NCI-H82 treated with DMSO at 0.1 percent for 48 hours (cell line): Measurements from ENCODE around the gene MYORG.
A peak's percentile ranks its signal among the peaks of the same experiment; 100 is the strongest.

Experiments
- DNase-seq: peaks from one replicate; lab custom pipeline; 2025; ENCODE audit not compliant: unreplicated experiment; lab: John Stamatoyannopoulos, UW

MYORG gene

GRCh38 chr9:34376596-34377403 is at the start of gene MYORG:
MYORG (minus strand) TSS chr9:34376898; CDS start chr9:34372943, 3,955 bp downstream.
- DNase-seq, result peak; percentile 95

GRCh38 chr9:34419716-34420504 is 43.2 kb upstream of the MYORG start:
- DNase-seq, result no peak

DNA sequence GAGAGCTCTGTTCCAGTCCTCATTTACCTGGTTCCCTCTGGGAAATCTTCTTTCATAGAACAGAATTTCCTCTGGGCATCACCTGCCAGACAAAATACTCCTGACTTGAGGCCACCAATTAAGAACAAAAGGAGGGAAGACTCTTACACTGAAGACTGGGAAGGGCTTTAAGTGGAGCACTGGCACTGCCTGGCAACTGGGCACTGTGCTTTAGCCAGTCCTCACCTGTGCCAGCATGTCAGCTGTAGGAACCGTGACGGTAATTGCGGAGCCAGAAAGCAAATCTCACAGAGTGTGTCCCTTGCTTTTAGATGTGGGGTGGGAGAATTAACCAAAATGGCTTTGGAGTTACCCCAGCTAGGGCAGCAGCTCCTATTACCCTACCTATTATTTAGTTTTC is 41.0 kb upstream of the MYORG start:
- no peak for DNase-seq

- DNase-seq, result no peak
Observed at GRCh38 chr9:34413231-34413852, 36.6 kb upstream of the MYORG start.

DNA sequence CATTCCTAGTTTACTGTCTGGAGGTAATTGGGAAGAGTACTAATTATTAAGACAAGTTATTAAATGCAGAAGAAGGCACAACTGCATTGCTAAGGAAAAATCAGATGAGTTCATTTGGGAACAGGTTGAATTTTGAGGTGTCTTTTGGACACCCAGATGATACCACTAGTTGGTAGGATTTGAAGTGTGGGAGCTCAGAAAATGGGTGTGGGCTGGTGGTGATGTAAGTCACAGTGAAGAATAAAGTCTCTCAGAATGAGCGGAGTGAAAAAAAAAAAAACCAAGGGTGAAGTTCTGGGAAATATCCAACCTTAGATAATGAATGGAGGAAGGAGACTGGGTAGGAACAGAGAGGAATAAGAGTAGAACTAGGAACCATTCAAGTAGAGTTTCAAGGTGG is 35.6 kb upstream of the MYORG start:
- DNase-seq, result no peak

DNA sequence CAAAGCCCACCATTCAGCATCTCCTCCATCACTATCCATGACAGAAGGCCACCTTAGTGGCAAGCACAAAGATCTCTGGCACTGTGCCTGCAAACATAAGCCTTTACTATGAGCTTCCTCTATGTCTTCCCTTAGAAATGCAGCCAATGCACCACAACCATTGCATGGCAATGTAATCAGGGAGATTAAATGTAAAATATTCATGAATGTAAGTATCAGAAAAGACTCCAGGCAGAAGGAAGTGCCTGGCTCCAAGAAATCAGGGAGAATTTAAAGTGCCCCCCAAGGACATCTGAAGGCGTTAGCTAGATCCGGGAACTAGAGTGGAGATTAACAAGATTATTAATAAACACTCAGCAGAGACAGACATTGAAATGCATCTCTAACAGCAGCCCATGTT is 32.5 kb upstream of the MYORG start:
- no peak for DNase-seq

DNA sequence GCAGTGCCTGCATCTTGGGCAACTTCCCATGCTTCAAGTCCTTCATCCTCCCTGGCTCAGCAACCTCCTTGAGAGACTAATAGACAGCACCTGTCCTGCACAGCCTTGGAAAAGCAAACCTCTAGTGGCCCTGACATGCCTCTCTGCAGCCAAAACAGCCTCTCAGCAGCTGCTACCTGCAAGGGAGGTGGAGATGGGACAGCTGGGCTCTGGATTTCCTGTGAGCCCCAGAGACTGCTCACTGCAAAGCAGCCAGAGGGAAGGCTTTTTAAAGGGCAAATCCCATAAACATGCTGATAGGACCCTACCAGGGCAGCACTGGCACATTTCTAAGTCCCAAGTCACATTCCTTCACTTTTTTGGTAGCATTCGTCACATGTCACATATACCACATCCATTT is 31.5 kb upstream of the MYORG start:
- no peak for DNase-seq

DNA sequence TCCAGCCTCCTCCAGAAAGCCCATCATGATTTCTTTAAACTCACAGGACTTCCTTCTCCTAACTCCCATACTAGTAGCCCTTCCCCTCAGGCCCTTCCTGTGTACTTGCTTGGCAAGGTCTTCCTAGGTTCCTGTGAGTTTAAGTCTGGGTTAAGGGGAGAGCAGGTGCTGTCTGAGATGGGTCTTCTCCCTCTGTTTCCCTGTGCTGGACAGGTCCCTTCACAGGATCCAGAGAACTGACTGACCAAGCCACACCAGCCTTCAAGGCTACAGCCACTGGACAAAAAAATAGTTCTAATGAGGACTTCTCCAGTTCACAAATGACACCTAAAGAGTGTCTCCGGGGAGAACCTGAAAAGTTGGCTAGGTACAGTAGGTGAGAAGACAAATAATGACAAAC is 29.5 kb upstream of the MYORG start:
- no peak for DNase-seq

GRCh38 chr9:34405719-34406118 is 29.0 kb upstream of the MYORG start:
- DNase-seq, result no peak

- DNase-seq, result peak; percentile 12
Observed at GRCh38 chr9:34403554-34404380, 27.1 kb upstream of the MYORG start.

DNA sequence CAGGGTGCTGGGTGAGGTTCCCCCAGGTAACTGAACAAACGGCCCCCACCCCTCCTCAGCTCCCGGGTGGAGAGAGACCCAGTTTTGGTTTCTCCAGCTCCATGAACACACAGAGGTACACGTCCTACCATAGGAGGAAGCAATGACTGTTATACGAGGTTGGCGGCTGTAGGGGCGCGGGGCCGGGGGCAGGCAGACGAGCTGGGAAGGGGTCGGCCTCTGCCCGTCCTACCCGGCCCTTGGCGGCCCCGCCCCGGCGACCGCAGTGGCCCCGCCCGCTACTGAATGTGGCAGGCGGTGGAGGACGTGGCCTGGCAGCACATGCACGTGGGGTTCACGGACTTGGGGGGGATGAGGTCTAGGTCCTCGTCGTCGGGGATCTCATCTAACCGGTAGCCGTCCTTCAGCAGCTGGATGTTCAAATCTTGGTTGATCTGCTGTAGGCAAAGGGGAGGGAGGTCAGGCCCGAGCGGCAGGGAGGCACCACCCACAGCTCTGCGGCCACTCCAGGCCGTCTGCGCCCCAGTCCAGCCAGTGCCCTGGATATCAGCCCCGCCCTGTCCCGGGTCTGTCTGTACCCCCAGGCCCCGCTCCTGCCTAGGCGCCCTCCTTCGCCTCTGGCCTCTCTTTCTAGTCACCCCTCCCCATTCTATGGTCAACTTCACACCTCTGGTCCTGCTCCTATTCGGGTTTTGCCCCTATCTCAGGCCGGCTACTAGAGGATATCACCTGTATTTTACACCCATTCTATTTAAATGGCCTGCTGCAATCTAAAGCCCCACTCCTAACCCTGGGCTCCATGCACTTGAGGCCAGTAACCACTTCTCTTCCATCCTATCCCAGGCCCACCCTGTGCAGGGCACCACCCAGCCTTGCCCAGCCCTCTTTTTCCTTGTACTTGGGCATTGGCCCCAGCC is 24.2 kb upstream of the MYORG start:
- DNase-seq, result no peak

DNA sequence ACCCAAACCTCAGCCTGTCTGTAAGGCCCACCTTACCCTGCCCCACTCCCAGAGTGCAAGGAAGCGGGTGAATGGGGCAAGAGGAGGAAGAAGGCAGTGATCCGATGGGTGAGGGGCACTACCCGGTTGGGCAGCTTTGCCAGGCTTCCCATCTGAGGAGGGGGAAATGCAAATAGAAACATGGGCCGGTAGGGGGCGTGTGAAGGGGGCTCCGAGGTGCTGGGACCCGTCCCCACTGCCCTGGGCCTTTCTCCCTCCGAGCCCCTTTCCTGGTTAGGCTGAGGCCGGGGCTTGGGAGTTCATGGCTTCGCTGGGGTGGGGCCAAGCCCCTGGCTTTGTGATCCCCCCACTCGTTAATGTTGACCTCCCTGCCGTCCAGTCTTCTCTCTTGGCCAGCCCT is 23.6 kb upstream of the MYORG start:
- no peak for DNase-seq

GRCh38 chr9:34399729-34400128 is 23.0 kb upstream of the MYORG start:
- DNase-seq, result no peak

DNA sequence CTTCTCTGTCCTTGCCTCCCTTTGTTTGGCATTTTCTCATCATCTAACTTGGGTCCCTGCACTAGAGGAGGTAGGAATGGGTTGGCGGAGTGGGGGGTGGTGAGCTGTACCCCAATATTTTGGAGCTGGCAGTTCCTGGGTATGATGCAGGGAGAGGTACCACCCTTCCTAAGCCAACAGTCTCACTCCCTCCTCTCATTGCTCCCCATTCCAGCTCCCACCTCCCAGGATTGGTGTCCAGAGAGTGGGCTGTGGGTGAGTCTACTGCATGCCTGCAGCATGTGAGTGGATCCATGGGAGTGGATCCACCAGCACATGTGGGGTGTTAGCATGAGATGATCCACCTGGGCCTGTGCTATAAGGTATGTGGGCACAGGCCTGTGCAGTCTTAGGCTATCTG is 22.2 kb upstream of the MYORG start:
- no peak for DNase-seq

DNA sequence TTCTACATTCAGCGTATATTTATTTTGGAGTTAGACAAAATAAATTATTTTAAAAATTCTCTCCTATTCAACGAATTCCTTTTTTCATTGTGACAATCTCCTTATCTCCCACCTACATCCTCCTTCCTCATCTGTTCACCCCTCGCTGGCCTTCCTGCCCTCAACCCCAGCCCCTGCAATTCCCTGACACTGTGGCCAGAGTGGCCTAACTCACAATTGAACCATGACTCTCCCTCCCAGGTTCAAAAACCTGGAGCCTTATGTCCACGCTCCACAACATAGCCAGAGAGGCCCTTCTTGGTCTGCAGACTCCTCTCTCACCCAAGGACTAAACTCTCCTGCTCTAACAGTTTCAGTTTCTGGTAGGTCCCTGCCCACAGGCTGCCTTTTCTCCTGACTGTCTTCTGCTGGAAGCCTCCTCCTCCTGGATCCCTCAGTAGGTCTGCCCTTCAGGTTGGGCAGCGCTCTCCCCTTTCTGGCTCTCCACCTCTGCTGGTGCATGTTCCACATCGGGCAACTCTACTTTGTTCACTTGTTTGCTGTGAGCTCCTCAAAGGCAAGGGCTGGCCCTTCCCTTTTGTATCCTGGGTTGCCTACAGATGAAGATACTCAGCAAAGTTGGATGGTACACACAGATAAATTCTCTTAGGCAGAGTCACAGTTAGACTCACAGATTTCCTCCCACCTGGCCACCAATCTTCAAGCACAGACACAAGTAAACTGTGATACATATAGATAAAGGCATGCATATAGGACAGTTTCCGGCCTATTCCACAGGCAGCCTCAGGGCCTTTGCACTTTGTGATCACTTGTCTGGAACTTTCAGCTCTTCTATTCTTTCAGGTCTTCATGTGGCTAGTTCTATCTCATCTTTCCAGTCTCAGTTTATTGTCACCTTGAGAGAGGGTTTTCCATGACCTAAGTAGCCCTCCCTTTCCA is 19.8 kb upstream of the MYORG start:
- no peak for DNase-seq

- DNase-seq, result no peak
Observed at GRCh38 chr9:34392511-34392910, 15.8 kb upstream of the MYORG start.

DNA sequence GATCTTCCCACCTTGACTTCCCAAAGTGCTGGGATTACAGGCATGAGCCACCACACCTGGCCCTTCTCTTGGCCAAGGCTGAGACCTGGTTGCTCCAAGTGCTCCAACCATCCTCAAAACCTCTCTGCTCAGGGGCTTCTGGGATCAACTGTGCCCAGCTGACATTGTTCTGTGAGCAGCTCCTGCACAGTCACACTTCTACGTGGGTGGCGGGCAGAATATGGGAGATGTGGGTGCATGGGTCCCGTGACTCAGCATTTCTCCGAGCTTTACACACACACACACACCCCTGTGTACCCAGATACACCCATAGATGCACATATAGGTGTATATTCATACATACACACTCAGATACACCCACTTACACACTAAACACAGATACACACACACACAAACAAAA is 10.5 kb upstream of the MYORG start:
- DNase-seq, result no peak

- no peak for DNase-seq
Observed at GRCh38 chr9:34386656-34387055, 10.0 kb upstream of the MYORG start.
